ENCODE results near the gene FXYD1.

- no peak for TF ChIP-seq POLR2A (IDR thresholded peaks at IDR 0.05)
- no peak for TF ChIP-seq CTCF (IDR thresholded peaks at IDR 0.05 in 4 of 5, conservative IDR thresholded peaks at IDR 0.05 in 1 of 5)
These were observed 22.8 kb downstream of the FXYD1 start for GRCh38 chr19:35161434-35161743.

Measured in gastrocnemius medialis (tissue), 4 donors.